BE2C (cell line): ENCODE data around the gene OR6X1.
"Not testable (repeated sequence)": the region's sequence is repeated elsewhere in the genome, so short reads cannot be mapped to it uniquely, and the experiment has no call there.

Experiments
- DNase-seq: peaks from one replicate; pipeline ENCODE4 v3.0.0-alpha.2; 2020
- H3K27me3 ChIP-seq: fragments of 250-450 bp; sonication (Bioruptor Pico); 2 replicates; pipeline ENCODE4 v1.5.1; 2020; ENCODE audit warnings: mild to moderate bottlenecking
- H3K36me3 ChIP-seq: fragments of 250-450 bp; sonication (Bioruptor Pico); 2 replicates; pipeline ENCODE4 v1.5.1; 2020; ENCODE audit warnings: mild to moderate bottlenecking
- H3K4me1 ChIP-seq: fragments of 250-450 bp; sonication (Bioruptor Pico); 2 replicates; pipeline ENCODE4 v1.5.1; 2020
- H3K4me3 ChIP-seq: 2 replicates; pipeline ENCODE4 v1.5.1; 2011; ENCODE audit warnings: low read depth, low read length
- H3K9me3 ChIP-seq: fragments of 250-450 bp; sonication (Bioruptor Pico); 2 replicates; pipeline ENCODE4 v1.5.1; 2020
- CTCF ChIP-seq: IDR thresholded peaks from 2 replicates; pipeline ENCODE4 v1.5.1; 2012; ENCODE audit warnings: mild to moderate bottlenecking, low read depth, low read length

OR6X1 gene

DNA sequence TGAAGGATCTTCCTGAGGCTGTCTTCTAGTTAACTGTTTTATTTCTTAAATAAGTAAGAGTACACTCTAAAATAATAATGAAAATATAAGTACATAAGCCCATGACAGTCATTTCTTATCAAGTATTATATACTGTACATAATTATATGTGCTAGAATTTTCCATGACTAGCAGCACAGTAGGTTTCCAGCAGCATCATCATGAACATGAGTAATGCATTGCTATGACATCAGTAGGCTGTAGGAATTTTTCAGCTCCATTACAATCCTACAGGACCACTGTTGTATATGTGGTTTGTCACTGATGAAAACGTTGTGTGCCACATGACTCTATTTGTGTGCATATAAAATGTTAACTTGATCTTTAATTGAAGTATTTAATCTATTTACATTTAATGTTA is 34.9 kb downstream of the OR6X1 start:
- Histone ChIP-seq H3K36me3 (peaks cover 5% of the 10 kb centered on the region), H3K27me3 (no peaks in the 10 kb centered on the region; the same call in 1 of the 2 replicates), H3K4me3 (no peak overlapping the region), H3K9me3 (no peaks in the 10 kb centered on the region), H3K4me1 (no peaks in the 10 kb centered on the region)
- no peak for TF ChIP-seq CTCF
- no peak for DNase-seq

- Histone ChIP-seq H3K4me3 (no peak overlapping the region), H3K27me3 (peaks cover 5% of the 10 kb centered on the region), H3K4me1 (no peaks in the 10 kb centered on the region), H3K9me3 (no peaks in the 10 kb centered on the region), H3K36me3 (no peaks in the 10 kb centered on the region; the same call in 1 of the 2 replicates)
- TF ChIP-seq CTCF, result no peak
- DNase-seq, result no peak
Observed at GRCh38 chr11:123718469-123718868, 35.8 kb downstream of the OR6X1 start.

GRCh38 chr11:123718063-123718462 is 36.3 kb downstream of the OR6X1 start:
- H3K4me3 ChIP-seq, result no peak overlapping the region
- H3K27me3 ChIP-seq, result peaks cover 5% of the 10 kb centered on the region
- H3K4me1 ChIP-seq, result no peaks in the 10 kb centered on the region
- DNase-seq, result no peak
- no peak for TF ChIP-seq CTCF
- H3K9me3 ChIP-seq, result no peaks in the 10 kb centered on the region
- H3K36me3 ChIP-seq, result no peaks in the 10 kb centered on the region

DNA sequence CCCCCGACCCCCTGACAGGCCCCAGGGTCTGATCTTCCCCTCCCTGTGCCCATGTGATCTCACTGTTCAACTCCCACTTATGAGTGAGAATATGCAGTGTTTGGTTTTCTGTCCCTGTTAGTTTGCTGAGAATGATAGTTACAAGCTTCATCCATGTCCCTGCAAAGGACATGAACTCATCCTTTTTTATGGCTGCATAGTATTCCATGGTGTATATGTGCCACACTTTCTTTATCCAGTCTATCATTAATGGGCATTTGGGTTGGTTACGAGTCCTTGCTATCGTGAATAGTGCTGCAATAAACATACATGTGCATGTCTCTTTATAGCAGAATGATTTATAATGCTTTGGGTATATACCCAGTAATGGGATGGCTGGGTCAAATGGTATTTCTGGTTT is 41.7 kb downstream of the OR6X1 start:
- DNase-seq, H3K9me3 ChIP-seq, H3K4me1 ChIP-seq, H3K36me3 ChIP-seq, H3K27me3 ChIP-seq, H3K4me3 ChIP-seq: not testable (repeated sequence)

DNA sequence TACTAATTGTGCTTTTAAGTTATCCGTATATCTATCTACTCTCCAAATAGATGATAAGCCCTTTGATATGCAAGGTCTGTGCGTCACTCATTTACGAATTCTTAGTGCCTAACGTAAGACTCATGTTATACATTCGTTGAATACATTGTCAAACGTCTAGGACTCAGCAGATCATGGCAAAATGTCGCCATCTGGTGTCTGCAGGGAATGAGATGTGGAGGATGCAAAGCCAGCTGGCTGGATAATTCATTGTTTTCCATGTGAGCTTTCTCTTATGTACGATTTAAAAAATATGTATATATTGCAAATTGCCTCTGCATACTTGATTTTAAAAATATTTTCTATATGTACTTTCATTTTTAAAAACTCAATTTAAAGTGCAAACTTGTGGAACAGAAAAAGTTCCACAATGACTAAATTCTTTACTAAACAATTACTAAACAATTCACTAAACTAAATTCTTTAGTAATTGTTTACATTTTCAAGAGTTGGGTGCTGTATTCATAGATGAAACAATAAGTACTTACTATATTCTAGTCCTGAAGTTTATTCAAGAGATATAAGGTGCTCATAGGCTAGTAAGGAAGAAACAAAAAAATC is 46.6 kb downstream of the OR6X1 start:
- Histone ChIP-seq H3K4me3 (no peak overlapping the region), H3K27me3 (no peaks in the 10 kb centered on the region), H3K4me1 (peaks cover 22% of the 10 kb centered on the region), H3K9me3 (no peaks in the 10 kb centered on the region), H3K36me3 (no peaks in the 10 kb centered on the region)
- peak; percentile 96 for TF ChIP-seq CTCF
- DNase-seq, result peak; percentile 81

DNA sequence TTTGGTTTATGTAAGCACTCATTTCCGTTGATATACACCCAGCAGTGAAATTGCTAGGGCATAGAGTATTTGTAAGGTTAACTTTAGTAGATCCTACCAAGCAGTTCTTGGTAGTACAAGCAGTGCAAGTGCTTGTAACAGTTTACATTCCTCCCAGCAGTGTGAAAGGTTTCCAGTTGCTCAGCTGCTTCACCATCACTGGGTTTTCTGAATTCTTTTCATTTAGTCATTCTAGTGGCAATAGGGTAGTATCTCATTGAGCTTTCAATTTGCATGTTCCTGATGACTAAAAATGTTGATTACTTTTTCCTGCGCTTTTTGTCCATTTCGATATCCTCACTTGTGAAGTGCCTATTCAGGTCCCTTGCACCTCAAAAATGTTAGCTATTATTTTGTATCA is 47.1 kb downstream of the OR6X1 start:
- H3K4me3 ChIP-seq, result no peak overlapping the region
- H3K27me3 ChIP-seq, result no peaks in the 10 kb centered on the region
- TF ChIP-seq CTCF, result no peak
- DNase-seq, result no peak
- H3K36me3 ChIP-seq, result no peaks in the 10 kb centered on the region
- H3K9me3 ChIP-seq, result no peaks in the 10 kb centered on the region
- H3K4me1 ChIP-seq, result peaks cover 26% of the 10 kb centered on the region

DNA sequence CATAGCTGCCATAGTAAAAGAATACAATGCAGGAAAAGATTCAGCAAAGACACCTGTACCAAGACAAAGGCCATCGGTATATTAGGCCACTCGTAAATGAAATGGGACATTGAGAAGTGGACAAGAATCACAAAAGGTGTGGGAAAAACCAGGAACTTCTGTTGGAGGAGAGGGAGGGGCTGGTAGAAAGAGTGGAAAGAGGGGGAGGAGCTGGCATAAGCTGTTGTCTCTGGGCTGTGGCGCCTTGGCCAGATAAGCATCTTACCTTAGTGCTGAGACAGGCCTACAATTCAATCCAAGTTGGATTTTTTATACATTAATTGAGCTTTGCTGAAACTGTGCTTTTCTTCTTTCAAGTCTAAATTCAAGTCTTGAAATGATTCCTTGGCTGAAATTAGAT is 50.0 kb downstream of the OR6X1 start:
- peaks cover 30% of the 10 kb centered on the region for H3K4me1 ChIP-seq
- DNase-seq, result peak; percentile 52

More for the DNA sequence above, 50.0 kb downstream of the OR6X1 start:
- no peak overlapping the region for H3K4me3 ChIP-seq
- no peaks in the 10 kb centered on the region for H3K36me3 ChIP-seq
- no peaks in the 10 kb centered on the region for H3K9me3 ChIP-seq
- H3K27me3 ChIP-seq, result no peaks in the 10 kb centered on the region
- TF ChIP-seq CTCF, result no peak
